ENCODE measurements around the gene TRIM62. TPM values are rescaled to one million over a fixed set of nuclear protein-coding genes. Genes with fewer than 3 reads are reported as not detected.
A peak's percentile ranks its signal among the peaks of the same experiment; 100 is the strongest.

The TRIM62 gene
- polyA plus RNA-seq, 1 experiment: 4.5 TPM

- ChIA-PET POLR2A (no interaction called here), CTCF (interaction anchor here (2.0 kb wide), 1 partner anchor 63 kb away, joined by 7 read pairs; no protein-coding TSS in a partner anchor)
- Histone ChIP-seq H3K27ac (ENCODE audit: low read depth, low read length) (no peak overlapping the region), H3K9me3 (ENCODE audit: control insufficient read depth, insufficient read depth, low read length) (no peaks in the 10 kb centered on the region; the same call in 1 of the 2 replicates), H3K27me3 (ENCODE audit: control insufficient read depth, insufficient read depth, low read length) (no peaks in the 10 kb centered on the region), H3K4me3 (ENCODE audit: low read depth, low read length) (no peak overlapping the region)
- no peak for TF ChIP-seq CTCF (IDR thresholded peaks at IDR 0.05; ENCODE audit: low read depth, low read length)
- DNase-seq (ENCODE audit: low read depth, low spot score): no peak
These were observed 32.2 kb downstream of the TRIM62 start for GRCh38 chr1:33149453-33150190.

- Histone ChIP-seq H3K9me3 (ENCODE audit: control insufficient read depth, insufficient read depth, low read length) (no peaks in the 10 kb centered on the region; the same call in 1 of the 2 replicates), H3K27ac (ENCODE audit: low read depth, low read length) (no peak overlapping the region), H3K27me3 (ENCODE audit: control insufficient read depth, insufficient read depth, low read length) (no peaks in the 10 kb centered on the region), H3K4me3 (ENCODE audit: low read depth, low read length) (no peak overlapping the region)
- no peak for TF ChIP-seq CTCF (IDR thresholded peaks at IDR 0.05; ENCODE audit: low read depth, low read length)
- CTCF ChIA-PET: interaction anchor here (0.7 to 1.2 kb wide), 5 partner anchors 11 to 53 kb away, joined by 3 to 7 read pairs (median 6); partner anchors contain the start of gene TRIM62
- no peak for DNase-seq (ENCODE audit: low read depth, low spot score)
- POLR2A ChIA-PET: no interaction called here
These were observed 33.2 kb downstream of the TRIM62 start for GRCh38 chr1:33148615-33149014.

- TF ChIP-seq CTCF (IDR thresholded peaks at IDR 0.05; ENCODE audit: low read depth, low read length): peak; percentile 51
- no peak for DNase-seq (ENCODE audit: low read depth, low spot score)
- H3K27me3 ChIP-seq (ENCODE audit: control insufficient read depth, insufficient read depth, low read length): no peaks in the 10 kb centered on the region
- no peak overlapping the region for H3K27ac ChIP-seq (ENCODE audit: low read depth, low read length)
- ChIA-PET POLR2A (interaction anchor here (0.8 kb wide), 1 partner anchor 67 kb away, joined by 3 read pairs; the partner anchor contains the start of gene AZIN2), CTCF (interaction anchor here (0.6 to 1.2 kb wide), 8 partner anchors 10 to 215 kb away, joined by 3 to 7 read pairs (median 4); partner anchors contain the start of gene TRIM62)
- H3K9me3 ChIP-seq (ENCODE audit: control insufficient read depth, insufficient read depth, low read length): no peaks in the 10 kb centered on the region; the same call in 1 of the 2 replicates
- H3K4me3 ChIP-seq (ENCODE audit: low read depth, low read length): no peak overlapping the region
These were observed 33.9 kb downstream of the TRIM62 start for GRCh38 chr1:33147997-33148314.

DNA sequence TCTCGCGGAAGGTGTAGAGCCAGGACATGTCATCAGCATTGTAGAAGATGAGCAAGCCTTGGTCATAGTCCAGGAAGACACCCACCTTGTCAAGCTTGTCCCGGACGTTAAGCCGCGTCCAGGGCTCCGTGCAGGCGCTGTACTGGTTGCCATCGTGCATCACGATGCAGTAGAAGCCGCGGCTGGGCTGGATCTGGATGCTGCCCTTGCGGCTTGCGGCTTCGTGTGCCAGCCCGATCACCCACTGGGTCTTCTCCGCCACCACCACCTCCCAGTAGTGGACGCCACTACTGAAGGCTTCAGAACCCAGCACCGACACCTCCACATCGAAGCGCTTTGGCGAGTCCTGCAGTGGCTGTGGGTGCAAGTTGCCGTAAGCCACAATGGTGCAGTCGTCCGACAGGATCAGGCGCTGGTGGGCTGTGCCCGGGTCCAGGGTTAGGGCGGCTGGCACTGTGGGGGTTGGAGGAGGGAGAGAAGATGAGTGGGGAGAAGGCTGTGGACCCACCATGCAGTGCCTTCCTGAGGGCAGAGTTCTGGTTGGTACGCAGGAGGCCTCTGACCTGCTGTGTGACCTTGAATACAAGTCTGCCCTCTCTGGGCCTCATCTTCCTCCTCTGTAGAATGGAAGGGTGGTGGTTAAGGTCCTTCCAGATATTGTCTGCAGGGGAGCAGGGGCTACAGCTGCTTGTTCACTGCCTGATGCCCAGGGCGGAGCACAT, 34.4 kb downstream of the TRIM62 start:
- H3K27ac ChIP-seq (ENCODE audit: low read depth, low read length): no peak overlapping the region
- DNase-seq (ENCODE audit: low read depth, low spot score): no peak
- ChIA-PET CTCF (interaction anchor here (0.6 to 1.2 kb wide), 8 partner anchors 10 to 214 kb away, joined by 3 to 7 read pairs (median 4); partner anchors contain the start of gene TRIM62), POLR2A (interaction anchor here (0.8 kb wide), 1 partner anchor 67 kb away, joined by 3 read pairs; the partner anchor contains the start of gene AZIN2)
- TF ChIP-seq CTCF (IDR thresholded peaks at IDR 0.05; ENCODE audit: low read depth, low read length): no peak
- no peaks in the 10 kb centered on the region; the same call in 1 of the 2 replicates for H3K9me3 ChIP-seq (ENCODE audit: control insufficient read depth, insufficient read depth, low read length)
- no peak overlapping the region for H3K4me3 ChIP-seq (ENCODE audit: low read depth, low read length)
- H3K27me3 ChIP-seq (ENCODE audit: control insufficient read depth, insufficient read depth, low read length): no peaks in the 10 kb centered on the region

DNA sequence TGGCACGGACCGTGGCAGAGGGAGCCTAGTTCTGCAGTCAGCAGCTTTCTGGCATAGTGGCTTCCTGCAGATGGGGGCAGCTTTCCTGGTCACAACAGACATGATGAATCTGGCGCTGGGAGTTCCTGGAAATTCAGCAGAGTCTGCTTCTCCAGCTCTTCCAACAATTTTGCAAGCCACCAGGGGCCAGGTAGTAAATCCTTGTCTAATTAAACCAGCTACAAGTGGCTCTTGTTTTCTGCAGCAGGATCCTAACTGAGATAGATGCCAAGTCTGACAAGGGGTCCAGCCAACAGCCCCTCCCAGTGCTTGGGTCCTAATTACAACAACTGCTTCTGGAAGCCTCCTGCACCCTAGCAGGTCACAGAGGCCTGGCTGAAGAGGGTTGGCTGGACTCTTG, 35.8 kb downstream of the TRIM62 start:
- CTCF ChIA-PET: no interaction called here
- no peak for TF ChIP-seq CTCF (IDR thresholded peaks at IDR 0.05; ENCODE audit: low read depth, low read length)
- Histone ChIP-seq H3K27me3 (ENCODE audit: control insufficient read depth, insufficient read depth, low read length) (no peaks in the 10 kb centered on the region), H3K27ac (ENCODE audit: low read depth, low read length) (no peak overlapping the region), H3K4me3 (ENCODE audit: low read depth, low read length) (no peak overlapping the region), H3K9me3 (ENCODE audit: control insufficient read depth, insufficient read depth, low read length) (no peaks in the 10 kb centered on the region; the same call in 1 of the 2 replicates)
- no peak for DNase-seq (ENCODE audit: low read depth, low spot score)
- POLR2A ChIA-PET: no interaction called here
